ENCODE data around the gene GCSAM.

The GCSAM gene

GRCh38 chr3:112134335-112135124 is 1.5 kb upstream of the GCSAM start:
- H3K27me3 Mint-ChIP-seq (ENCODE audit: low read depth): no peaks in the 10 kb centered on the region
- H3K4me1 Mint-ChIP-seq (ENCODE audit: low read depth): peaks cover 58% of the 10 kb centered on the region
- H3K9me3 Mint-ChIP-seq: no peaks in the 10 kb centered on the region
- peaks cover 8% of the 10 kb centered on the region for H3K36me3 Mint-ChIP-seq (ENCODE audit: low read depth)
- peak overlapping the region; percentile 3 for H3K4me3 Mint-ChIP-seq
- peak overlapping the region; percentile 61 for H3K27ac Mint-ChIP-seq

GRCh38 chr3:112133626-112134334 is 732 bp upstream of the GCSAM start:
- peak overlapping the region; percentile 92 for H3K4me3 Mint-ChIP-seq
- H3K9me3 Mint-ChIP-seq: no peaks in the 10 kb centered on the region
- H3K27me3 Mint-ChIP-seq (ENCODE audit: low read depth): no peaks in the 10 kb centered on the region
- peaks cover 66% of the 10 kb centered on the region for H3K4me1 Mint-ChIP-seq (ENCODE audit: low read depth)
- H3K27ac Mint-ChIP-seq: peak overlapping the region; percentile 95
- H3K36me3 Mint-ChIP-seq (ENCODE audit: low read depth): peaks cover 10% of the 10 kb centered on the region

- Mint-ChIP-seq H3K4me3 (peak overlapping the region; percentile 92), H3K27me3 (ENCODE audit: low read depth) (no peaks in the 10 kb centered on the region)
These were observed 494 bp downstream of the GCSAM start for GRCh38 chr3:112132554-112132953.

GRCh38 chr3:112132088-112132487 is 960 bp downstream of the GCSAM start:
- Mint-ChIP-seq H3K27me3 (ENCODE audit: low read depth) (no peaks in the 10 kb centered on the region), H3K9me3 (no peaks in the 10 kb centered on the region), H3K4me3 (no peak overlapping the region), H3K36me3 (ENCODE audit: low read depth) (peaks cover 14% of the 10 kb centered on the region), H3K27ac (peak overlapping the region; percentile 53), H3K4me1 (ENCODE audit: low read depth) (peaks cover 83% of the 10 kb centered on the region)

More at GRCh38 chr3:112132554-112132953, 494 bp downstream of the GCSAM start:
- Mint-ChIP-seq H3K27ac (peak overlapping the region; percentile 95), H3K36me3 (ENCODE audit: low read depth) (peaks cover 11% of the 10 kb centered on the region), H3K9me3 (no peaks in the 10 kb centered on the region), H3K4me1 (ENCODE audit: low read depth) (peaks cover 78% of the 10 kb centered on the region)

- H3K27me3 Mint-ChIP-seq (ENCODE audit: low read depth): no peaks in the 10 kb centered on the region
- H3K4me1 Mint-ChIP-seq (ENCODE audit: low read depth): peaks cover 84% of the 10 kb centered on the region
- no peaks in the 10 kb centered on the region for H3K9me3 Mint-ChIP-seq
- peaks cover 20% of the 10 kb centered on the region for H3K36me3 Mint-ChIP-seq (ENCODE audit: low read depth)
- no peak overlapping the region for H3K27ac Mint-ChIP-seq
- H3K4me3 Mint-ChIP-seq: no peak overlapping the region
These were observed 1.9 kb downstream of the GCSAM start for GRCh38 chr3:112131111-112131510.

GRCh38 chr3:112130638-112130993 is 2.4 kb downstream of the GCSAM start:
- peak overlapping the region; percentile 45 for H3K27ac Mint-ChIP-seq

GRCh38 chr3:112129925-112130637 is 3.0 kb downstream of the GCSAM start:
- peak overlapping the region; percentile 45 for H3K27ac Mint-ChIP-seq
- H3K4me3 Mint-ChIP-seq: no peak overlapping the region
- peaks cover 23% of the 10 kb centered on the region for H3K36me3 Mint-ChIP-seq (ENCODE audit: low read depth)
- H3K27me3 Mint-ChIP-seq (ENCODE audit: low read depth): no peaks in the 10 kb centered on the region
- peaks cover 80% of the 10 kb centered on the region for H3K4me1 Mint-ChIP-seq (ENCODE audit: low read depth)
- H3K9me3 Mint-ChIP-seq: no peaks in the 10 kb centered on the region

More at GRCh38 chr3:112130638-112130993, 2.4 kb downstream of the GCSAM start:
- Mint-ChIP-seq H3K9me3 (no peaks in the 10 kb centered on the region), H3K4me1 (ENCODE audit: low read depth) (peaks cover 83% of the 10 kb centered on the region), H3K27me3 (ENCODE audit: low read depth) (no peaks in the 10 kb centered on the region), H3K4me3 (peak overlapping the region; percentile 8), H3K36me3 (ENCODE audit: low read depth) (peaks cover 23% of the 10 kb centered on the region)

- peaks cover 29% of the 10 kb centered on the region for H3K36me3 Mint-ChIP-seq (ENCODE audit: low read depth)
- peaks cover 71% of the 10 kb centered on the region for H3K4me1 Mint-ChIP-seq (ENCODE audit: low read depth)
- H3K9me3 Mint-ChIP-seq: no peaks in the 10 kb centered on the region
- H3K27ac Mint-ChIP-seq: peak overlapping the region; percentile 72
- H3K27me3 Mint-ChIP-seq (ENCODE audit: low read depth): no peaks in the 10 kb centered on the region
- H3K4me3 Mint-ChIP-seq: peak overlapping the region; percentile 52
These were observed 4.0 kb downstream of the GCSAM start for GRCh38 chr3:112128843-112129727.

- H3K4me3 Mint-ChIP-seq: peak overlapping the region; percentile 67
- H3K9me3 Mint-ChIP-seq: no peaks in the 10 kb centered on the region
- H3K27me3 Mint-ChIP-seq (ENCODE audit: low read depth): no peaks in the 10 kb centered on the region
- peak overlapping the region; percentile 76 for H3K27ac Mint-ChIP-seq
- peaks cover 60% of the 10 kb centered on the region for H3K4me1 Mint-ChIP-seq (ENCODE audit: low read depth)
- H3K36me3 Mint-ChIP-seq (ENCODE audit: low read depth): peaks cover 36% of the 10 kb centered on the region
These were observed 5.2 kb downstream of the GCSAM start for GRCh38 chr3:112127522-112128494.

- Mint-ChIP-seq H3K4me3 (peak overlapping the region; percentile 67), H3K27me3 (ENCODE audit: low read depth) (no peaks in the 10 kb centered on the region), H3K9me3 (no peaks in the 10 kb centered on the region), H3K36me3 (ENCODE audit: low read depth) (peaks cover 42% of the 10 kb centered on the region), H3K27ac (peak overlapping the region; percentile 76), H3K4me1 (ENCODE audit: low read depth) (peaks cover 54% of the 10 kb centered on the region)
These were observed 6.5 kb downstream of the GCSAM start for GRCh38 chr3:112126511-112126911.

- H3K27ac Mint-ChIP-seq: no peak overlapping the region
- no peaks in the 10 kb centered on the region for H3K9me3 Mint-ChIP-seq
- H3K4me3 Mint-ChIP-seq: no peak overlapping the region
- no peaks in the 10 kb centered on the region for H3K27me3 Mint-ChIP-seq (ENCODE audit: low read depth)
- H3K4me1 Mint-ChIP-seq (ENCODE audit: low read depth): peaks cover 53% of the 10 kb centered on the region
- H3K36me3 Mint-ChIP-seq (ENCODE audit: low read depth): peaks cover 36% of the 10 kb centered on the region
These were observed 8.0 kb downstream of the GCSAM start for GRCh38 chr3:112124907-112125607.

GRCh38 chr3:112123548-112123947 is 9.5 kb downstream of the GCSAM start:
- Mint-ChIP-seq H3K4me3 (no peak overlapping the region), H3K27ac (no peak overlapping the region), H3K36me3 (ENCODE audit: low read depth) (peaks cover 37% of the 10 kb centered on the region), H3K27me3 (ENCODE audit: low read depth) (no peaks in the 10 kb centered on the region), H3K9me3 (no peaks in the 10 kb centered on the region), H3K4me1 (ENCODE audit: low read depth) (peaks cover 49% of the 10 kb centered on the region)
